SK-N-SH treated with all-trans-retinoic acid at 6 μM for 48 hours (cell line): Measurements from ENCODE around the gene RAP1GAP.

ENCODE experiments used
- ATAC-seq: fragments of 200-7000 bp; cut with Tn5 transposase; 3 replicates; pipeline ENCODE4 v1.9.1; 2020; ENCODE audit warnings: mild to moderate bottlenecking, moderate library complexity
- ARNTL ChIP-seq: fragments of 450-650 bp; formaldehyde crosslinking; IDR thresholded peaks from 2 replicates; pipeline ENCODE4 v1.5.0; 2020; ENCODE audit warnings: low read depth, mild to moderate bottlenecking, moderate library complexity, borderline replicate concordance
- BACH2 ChIP-seq: fragments of 250-450 bp; sonication (Bioruptor Pico); IDR thresholded peaks from 2 replicates; pipeline ENCODE4 v1.9.0; 2021; ENCODE audit warnings: mild to moderate bottlenecking, borderline replicate concordance
- CREB5 ChIP-seq: fragments of 250-450 bp; sonication (Bioruptor Pico); IDR thresholded peaks from 2 replicates; pipeline ENCODE4 v1.5.1; 2020; ENCODE audit warnings: low read depth, mild to moderate bottlenecking, moderate library complexity
- CSDC2 ChIP-seq: fragments of 250-450 bp; sonication (Bioruptor Pico); IDR thresholded peaks from 2 replicates; pipeline ENCODE4 v1.5.0; 2020; ENCODE audit warnings: mild to moderate bottlenecking, moderate library complexity
- ESRRG ChIP-seq: fragments of 250-450 bp; sonication (Bioruptor Pico); IDR thresholded peaks from 2 replicates; pipeline ENCODE4 v1.6.1; 2021; ENCODE audit warnings: mild to moderate bottlenecking
- GLIS3 ChIP-seq: fragments of 250-450 bp; sonication (Bioruptor Pico); IDR thresholded peaks from 2 replicates; pipeline ENCODE4 v1.5.0; 2020; ENCODE audit warnings: mild to moderate bottlenecking, moderate library complexity
- ISL1 ChIP-seq: fragments of 250-450 bp; sonication (Bioruptor Pico); IDR thresholded peaks from 2 replicates; pipeline ENCODE4 v2.1.2; 2022; ENCODE audit warnings: mild to moderate bottlenecking, moderate library complexity
- OSR1 ChIP-seq: fragments of 250-450 bp; sonication (Bioruptor Pico); IDR thresholded peaks from 2 replicates; pipeline ENCODE4 v1.8.0; 2022; ENCODE audit warnings: moderate library complexity, mild to moderate bottlenecking, inconsistent platforms
- PATZ1 ChIP-seq: fragments of 250-450 bp; sonication (Bioruptor Pico); IDR thresholded peaks from 2 replicates; pipeline ENCODE4 v1.8.0; 2020; ENCODE audit warnings: mild to moderate bottlenecking, moderate library complexity, borderline replicate concordance
- PPARA ChIP-seq: fragments of 250-450 bp; sonication (Bioruptor Pico); IDR thresholded peaks from 2 replicates; pipeline ENCODE4 v1.5.0; 2020; ENCODE audit warnings: mild to moderate bottlenecking, borderline replicate concordance
- RARB ChIP-seq: fragments of 250-450 bp; sonication (Bioruptor Pico); IDR thresholded peaks from 2 replicates; pipeline ENCODE4 v1.8.0; 2021; ENCODE audit warnings: mild to moderate bottlenecking, moderate library complexity
- SNAI2 ChIP-seq: fragments of 250-450 bp; sonication (Bioruptor Pico); IDR thresholded peaks from 2 replicates; pipeline ENCODE4 v1.5.0; 2020; ENCODE audit warnings: mild to moderate bottlenecking, moderate library complexity
- TOX ChIP-seq: fragments of 250-450 bp; sonication (Bioruptor Pico); IDR thresholded peaks from 2 replicates; pipeline ENCODE4 v1.8.0; 2021; ENCODE audit warnings: mild to moderate bottlenecking, moderate library complexity, borderline replicate concordance
- TSHZ2 ChIP-seq: fragments of 250-450 bp; sonication (Bioruptor Pico); IDR thresholded peaks from 2 replicates; pipeline ENCODE4 v1.5.0; 2020; ENCODE audit warnings: mild to moderate bottlenecking, moderate library complexity
- ZC3H10 ChIP-seq: fragments of 250-450 bp; sonication (Bioruptor Pico); IDR thresholded peaks from 2 replicates; pipeline ENCODE4 v1.5.1; 2021; ENCODE audit warnings: mild to moderate bottlenecking, moderate library complexity
- ZFP3 ChIP-seq: fragments of 250-450 bp; sonication (Bioruptor Pico); IDR thresholded peaks from 2 replicates; pipeline ENCODE4 v1.5.0; 2020; ENCODE audit warnings: mild to moderate bottlenecking, moderate library complexity
- ZNF565 ChIP-seq: fragments of 450-650 bp; formaldehyde crosslinking; conservative IDR thresholded peaks from 2 replicates; pipeline ENCODE4 v1.5.0; 2020; ENCODE audit warnings: low read depth, mild to moderate bottlenecking, moderate library complexity
- ZNF70 ChIP-seq: fragments of 450-650 bp; formaldehyde crosslinking; IDR thresholded peaks from 2 replicates; pipeline ENCODE4 v1.5.0; 2020; ENCODE audit warnings: mild to moderate bottlenecking, moderate library complexity
- ZNF8 ChIP-seq: fragments of 450-650 bp; formaldehyde crosslinking; IDR thresholded peaks from 2 replicates; pipeline ENCODE4 v1.5.0; 2020; ENCODE audit warnings: mild to moderate bottlenecking, moderate library complexity
- TF ChIP-seq, protein P1 (sequence below): fragments of 250-450 bp; sonication (Bioruptor Pico); IDR thresholded peaks from 2 replicates; pipeline ENCODE4 v1.8.0; 2021; ENCODE audit warnings: low read depth, mild to moderate bottlenecking, moderate library complexity, borderline replicate concordance
- TF ChIP-seq, protein P2 (sequence below): fragments of 250-450 bp; sonication (Bioruptor Pico); IDR thresholded peaks from 2 replicates; pipeline ENCODE4 v1.5.1; 2021; ENCODE audit warnings: mild to moderate bottlenecking, moderate library complexity

The RAP1GAP gene

DNA sequence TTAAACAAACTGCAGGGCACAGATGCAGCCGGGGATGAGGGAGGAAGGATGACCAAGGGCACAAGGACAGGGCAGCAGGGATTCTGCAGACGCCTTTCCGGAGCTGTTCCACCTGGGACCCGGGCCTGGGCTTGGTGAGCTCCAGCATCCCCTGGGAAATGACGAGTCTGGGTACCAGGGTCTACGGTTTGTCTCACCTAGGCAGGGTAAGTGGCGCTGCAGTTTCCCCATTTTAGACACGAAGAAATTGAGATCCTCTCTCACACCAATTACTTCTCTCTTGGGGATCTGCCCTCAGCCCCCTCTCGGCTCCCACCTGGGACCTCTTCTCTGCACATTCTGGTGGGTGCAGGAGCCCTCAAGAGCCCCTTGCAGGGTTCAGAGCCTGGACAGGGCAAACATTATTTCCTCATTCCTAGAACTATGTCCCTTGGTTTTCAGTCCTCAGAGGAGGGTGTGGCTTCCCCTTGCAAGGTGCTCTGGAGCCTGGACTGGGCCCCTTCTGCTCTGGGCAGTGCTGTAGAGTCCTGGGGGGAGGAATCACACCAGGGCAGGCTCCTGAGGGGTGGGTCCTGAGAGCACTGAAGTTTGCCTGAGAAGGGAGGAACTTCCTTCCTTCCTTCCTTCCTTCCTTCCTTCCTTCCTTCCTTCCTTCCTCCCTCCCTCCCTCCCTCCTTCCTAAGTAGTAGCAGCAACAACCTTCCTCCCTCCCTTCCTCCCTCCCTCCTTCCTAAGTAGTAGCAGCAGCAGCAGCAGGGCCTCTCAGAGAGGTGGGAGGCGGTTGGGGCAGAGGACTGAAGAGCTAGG lies 16.0 kb downstream of the RAP1GAP start:
- no peak for ATAC-seq
- TF ChIP-seq CSDC2 (no peak), SNAI2 (no peak), PPARA (no peak), ESRRG (CRISPR knock-in tag) (no peak), BACH2 (CRISPR knock-in tag) (no peak), ZNF70 (CRISPR knock-in tag) (no peak), ARNTL (no peak), ZC3H10 (no peak), ZNF8 (CRISPR knock-in tag) (no peak), CREB5 (no peak), TSHZ2 (CRISPR knock-in tag) (no peak), PATZ1 (CRISPR knock-in tag) (no peak)
- TF ChIP-seq, protein P1, sequence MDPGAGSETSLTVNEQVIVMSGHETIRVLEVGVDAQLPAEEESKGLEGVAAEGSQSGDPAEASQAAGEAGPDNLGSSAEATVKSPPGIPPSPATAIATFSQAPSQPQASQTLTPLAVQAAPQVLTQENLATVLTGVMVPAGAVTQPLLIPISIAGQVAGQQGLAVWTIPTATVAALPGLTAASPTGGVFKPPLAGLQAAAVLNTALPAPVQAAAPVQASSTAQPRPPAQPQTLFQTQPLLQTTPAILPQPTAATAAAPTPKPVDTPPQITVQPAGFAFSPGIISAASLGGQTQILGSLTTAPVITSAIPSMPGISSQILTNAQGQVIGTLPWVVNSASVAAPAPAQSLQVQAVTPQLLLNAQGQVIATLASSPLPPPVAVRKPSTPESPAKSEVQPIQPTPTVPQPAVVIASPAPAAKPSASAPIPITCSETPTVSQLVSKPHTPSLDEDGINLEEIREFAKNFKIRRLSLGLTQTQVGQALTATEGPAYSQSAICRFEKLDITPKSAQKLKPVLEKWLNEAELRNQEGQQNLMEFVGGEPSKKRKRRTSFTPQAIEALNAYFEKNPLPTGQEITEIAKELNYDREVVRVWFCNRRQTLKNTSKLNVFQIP (CRISPR knock-in tag), result no peak
- TF ChIP-seq, protein P2, sequence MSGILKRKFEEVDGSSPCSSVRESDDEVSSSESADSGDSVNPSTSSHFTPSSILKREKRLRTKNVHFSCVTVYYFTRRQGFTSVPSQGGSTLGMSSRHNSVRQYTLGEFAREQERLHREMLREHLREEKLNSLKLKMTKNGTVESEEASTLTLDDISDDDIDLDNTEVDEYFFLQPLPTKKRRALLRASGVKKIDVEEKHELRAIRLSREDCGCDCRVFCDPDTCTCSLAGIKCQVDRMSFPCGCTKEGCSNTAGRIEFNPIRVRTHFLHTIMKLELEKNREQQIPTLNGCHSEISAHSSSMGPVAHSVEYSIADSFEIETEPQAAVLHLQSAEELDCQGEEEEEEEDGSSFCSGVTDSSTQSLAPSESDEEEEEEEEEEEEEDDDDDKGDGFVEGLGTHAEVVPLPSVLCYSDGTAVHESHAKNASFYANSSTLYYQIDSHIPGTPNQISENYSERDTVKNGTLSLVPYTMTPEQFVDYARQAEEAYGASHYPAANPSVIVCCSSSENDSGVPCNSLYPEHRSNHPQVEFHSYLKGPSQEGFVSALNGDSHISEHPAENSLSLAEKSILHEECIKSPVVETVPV (CRISPR knock-in tag), result no peak

- TF ChIP-seq TOX (CRISPR knock-in tag) (no peak), ZNF8 (CRISPR knock-in tag) (no peak), PPARA (no peak), ZC3H10 (no peak), ZFP3 (CRISPR knock-in tag) (no peak), ISL1 (CRISPR knock-in tag) (no peak), RARB (CRISPR knock-in tag) (no peak), CREB5 (no peak), GLIS3 (no peak), OSR1 (CRISPR knock-in tag) (no peak), SNAI2 (no peak), ZNF565 (CRISPR knock-in tag) (no peak)
- TF ChIP-seq, protein P1 (CRISPR knock-in tag), result no peak
- TF ChIP-seq, protein P2 (CRISPR knock-in tag), result no peak
- TF ChIP-seq, all 23 proteins: peak for 0
- ATAC-seq, result no peak
Measured at GRCh38 chr1:21652101-21652936, 16.8 kb downstream of the RAP1GAP start.
